HG02852 (cell line): ENCODE data around the gene IGDCC3.

Experiments
- ATAC-seq: cut with Tn5 transposase; IDR thresholded peaks from one replicate; pipeline ENCODE4 v1.9.1; 2021; ENCODE audit warnings: mild to moderate bottlenecking, moderate library complexity; ENCODE audit not compliant: unreplicated experiment

Gene IGDCC3

GRCh38 chr15:65344214-65344913 is 33.4 kb downstream of the IGDCC3 start:
- no peak for ATAC-seq

- no peak for ATAC-seq
Measured at GRCh38 chr15:65343374-65343981, 34.3 kb downstream of the IGDCC3 start.

GRCh38 chr15:65342493-65342892 is 35.3 kb downstream of the IGDCC3 start:
- ATAC-seq = no peak

GRCh38 chr15:65339920-65340319 is 37.9 kb downstream of the IGDCC3 start:
- no peak for ATAC-seq

- no peak for ATAC-seq
Measured at GRCh38 chr15:65339416-65339815, 38.4 kb downstream of the IGDCC3 start.

- ATAC-seq = no peak
Measured at GRCh38 chr15:65338823-65339222, 39.0 kb downstream of the IGDCC3 start.

GRCh38 chr15:65338366-65338765 is 39.4 kb downstream of the IGDCC3 start:
- no peak for ATAC-seq

- ATAC-seq = no peak
Measured at GRCh38 chr15:65337436-65338070, 40.2 kb downstream of the IGDCC3 start.

- no peak for ATAC-seq
Measured at GRCh38 chr15:65336493-65337435, 41.0 kb downstream of the IGDCC3 start.

GRCh38 chr15:65335278-65336055 is 42.3 kb downstream of the IGDCC3 start:
- ATAC-seq = no peak

GRCh38 chr15:65334586-65335231 is 43.1 kb downstream of the IGDCC3 start:
- no peak for ATAC-seq

- no peak for ATAC-seq
Measured at GRCh38 chr15:65333856-65334255, 43.9 kb downstream of the IGDCC3 start.

- no peak for ATAC-seq
Measured at GRCh38 chr15:65333148-65333820, 44.5 kb downstream of the IGDCC3 start.

- no peak for ATAC-seq
Measured at GRCh38 chr15:65332391-65333147, 45.2 kb downstream of the IGDCC3 start.

GRCh38 chr15:65331811-65332210 is 46.0 kb downstream of the IGDCC3 start:
- ATAC-seq = no peak

GRCh38 chr15:65330934-65331645 is 46.7 kb downstream of the IGDCC3 start:
- ATAC-seq = no peak

- no peak for ATAC-seq
Measured at GRCh38 chr15:65329984-65330735, 47.6 kb downstream of the IGDCC3 start.
